Activated T-cell treated with anti-CD3 and anti-CD28 coated beads for 48 hours (primary cell): ENCODE data around the gene PGBD5.

Experiments
- DNase-seq: peaks from one replicate; pipeline ENCODE4 v3.0.0-alpha.2; 2020; ENCODE audit warnings: low read depth

The PGBD5 gene

GRCh38 chr1:230394741-230395140 lies 31.4 kb downstream of the PGBD5 start:
- DNase-seq: no peak

DNA sequence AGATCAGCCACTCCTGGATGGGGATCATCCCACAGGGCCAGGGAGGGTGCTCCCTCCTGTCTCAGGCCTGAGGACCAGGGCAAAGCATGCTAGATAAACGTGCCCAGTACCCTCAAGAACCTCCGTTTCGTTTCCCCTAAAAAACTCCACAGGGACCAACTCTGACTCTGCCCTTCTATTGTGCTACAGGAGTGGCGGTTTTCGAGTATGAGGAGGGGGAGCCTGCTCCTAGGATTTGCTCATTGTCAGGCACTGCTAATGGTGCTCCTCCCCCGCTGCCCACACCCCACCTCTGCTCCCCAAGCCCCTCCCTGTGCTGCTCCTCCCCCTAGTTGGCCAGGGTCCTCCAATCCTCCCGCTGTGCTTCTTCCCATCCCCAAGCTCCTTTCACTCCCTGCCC lies 32.0 kb downstream of the PGBD5 start:
- DNase-seq: no peak

DNA sequence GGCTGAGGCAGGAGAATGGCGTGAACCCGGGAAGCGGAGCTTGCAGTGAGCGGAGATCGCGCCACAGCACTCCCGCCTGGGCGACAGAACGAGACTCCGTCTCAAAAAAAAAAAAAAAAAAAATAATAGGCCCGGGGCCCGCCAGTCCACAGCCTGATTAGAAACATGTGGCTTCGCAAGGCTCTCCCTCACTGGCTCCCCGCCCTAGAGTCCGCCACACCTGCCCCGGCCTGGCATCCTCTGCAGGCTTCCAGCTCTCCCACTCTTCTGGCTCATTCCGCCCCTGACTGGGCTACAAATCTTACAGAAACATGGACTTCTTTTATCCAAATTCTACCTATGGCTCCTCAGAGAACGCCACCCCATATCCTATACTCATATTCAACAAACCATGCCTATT lies 32.4 kb downstream of the PGBD5 start:
- no peak for DNase-seq

- DNase-seq: no peak
These were observed 33.1 kb downstream of the PGBD5 start for GRCh38 chr1:230392920-230393521.

- DNase-seq: no peak
These were observed 33.6 kb downstream of the PGBD5 start for GRCh38 chr1:230392536-230392909.

GRCh38 chr1:230391776-230392535 lies 34.2 kb downstream of the PGBD5 start:
- DNase-seq: no peak

GRCh38 chr1:230390371-230390770 lies 35.8 kb downstream of the PGBD5 start:
- DNase-seq: no peak

GRCh38 chr1:230387876-230388275 lies 38.3 kb downstream of the PGBD5 start:
- no peak for DNase-seq

DNA sequence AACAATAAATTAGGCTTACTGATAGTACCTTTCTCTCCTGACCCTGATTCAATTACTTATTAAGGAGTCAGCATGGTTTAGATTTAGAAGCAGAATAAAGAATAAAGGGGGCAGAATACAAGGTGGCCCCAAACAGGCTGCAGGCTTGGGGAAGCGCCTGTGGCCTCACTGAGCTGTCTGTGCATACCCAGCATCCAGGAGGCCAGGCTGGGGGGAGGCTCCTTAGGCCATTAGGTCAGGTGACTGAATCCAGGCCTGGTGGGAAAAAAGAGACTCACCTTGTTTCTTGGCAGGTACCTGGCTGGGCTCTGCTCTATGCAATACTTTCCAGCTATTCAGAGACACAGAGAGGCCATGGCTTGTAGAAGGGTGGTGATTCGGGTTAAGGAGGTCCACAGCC lies 38.8 kb downstream of the PGBD5 start:
- no peak for DNase-seq

DNA sequence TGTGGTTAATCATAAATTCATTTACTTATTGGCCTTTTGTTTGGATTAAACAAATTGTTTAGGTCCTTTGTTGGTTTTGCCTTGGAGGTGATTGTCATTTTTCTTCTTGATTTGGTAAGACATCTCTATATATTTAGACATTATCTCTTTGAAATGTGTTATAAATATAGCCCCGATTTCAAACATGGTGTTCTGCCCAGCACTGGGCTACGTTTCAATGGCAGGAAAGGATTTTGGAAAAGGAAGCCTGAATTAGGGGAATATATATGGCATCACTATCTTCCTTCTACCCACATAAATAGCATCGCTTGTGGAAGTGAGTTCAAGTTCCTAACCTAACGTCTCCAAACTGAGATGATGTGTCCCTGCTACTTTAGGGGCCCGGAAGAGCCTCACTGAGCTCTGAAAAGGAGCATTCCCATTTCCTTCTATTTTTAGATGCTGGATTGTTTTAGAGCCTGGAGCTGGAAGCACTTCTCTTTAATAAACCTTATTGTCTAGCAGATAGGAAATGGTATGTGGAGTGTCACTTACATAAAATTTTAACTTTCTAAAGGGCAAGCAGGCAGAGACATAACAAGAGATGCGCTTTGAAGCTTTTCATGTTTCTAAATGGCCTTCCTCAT lies 39.4 kb downstream of the PGBD5 start:
- DNase-seq: no peak

- no peak for DNase-seq
These were observed 40.2 kb downstream of the PGBD5 start for GRCh38 chr1:230385930-230386329.

- no peak for DNase-seq
These were observed 41.0 kb downstream of the PGBD5 start for GRCh38 chr1:230385158-230385450.

GRCh38 chr1:230384380-230385157 lies 41.6 kb downstream of the PGBD5 start:
- no peak for DNase-seq

DNA sequence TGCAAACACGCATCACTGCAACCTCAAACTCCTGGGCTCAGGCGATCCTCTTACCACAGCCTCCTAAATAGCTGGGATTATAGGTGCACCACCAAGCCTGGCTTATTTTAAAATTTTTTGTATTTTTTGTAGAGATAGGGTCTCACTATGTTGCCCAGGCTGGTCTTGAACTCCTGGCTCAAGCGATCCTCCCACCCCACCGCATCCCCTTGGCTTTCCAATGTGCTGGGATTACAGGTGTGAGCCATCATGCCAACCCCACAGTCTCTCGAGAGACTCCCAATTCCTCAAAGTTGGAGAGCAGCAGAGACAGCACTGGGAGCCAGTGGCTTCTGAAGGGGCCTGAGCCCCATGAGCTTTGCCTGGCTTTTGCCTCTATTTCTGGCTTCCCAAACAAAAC lies 42.7 kb downstream of the PGBD5 start:
- no peak for DNase-seq

DNA sequence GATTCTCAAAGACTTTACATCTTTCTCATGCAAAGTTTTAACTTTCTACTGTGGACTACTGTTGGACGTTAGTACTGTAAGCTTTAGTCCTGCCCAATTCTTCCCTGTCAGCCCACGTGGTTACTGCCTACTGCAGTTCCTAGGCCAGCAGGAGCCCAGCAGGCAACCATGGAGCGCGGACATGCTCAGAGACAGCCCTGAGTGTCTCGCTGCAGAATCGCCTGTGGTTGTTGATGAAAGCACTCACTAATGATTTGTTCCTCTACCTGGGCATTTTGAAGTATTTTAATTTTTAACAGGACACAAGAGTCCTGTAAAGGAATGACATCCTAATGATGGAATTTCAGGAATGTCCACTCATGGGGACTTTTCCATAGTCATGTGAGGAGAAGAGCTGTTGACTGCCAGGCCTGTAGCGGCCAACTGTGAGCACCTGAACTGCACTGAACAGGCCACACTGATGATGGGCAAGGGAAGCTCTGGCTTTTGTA lies 44.1 kb downstream of the PGBD5 start:
- DNase-seq: no peak

DNA sequence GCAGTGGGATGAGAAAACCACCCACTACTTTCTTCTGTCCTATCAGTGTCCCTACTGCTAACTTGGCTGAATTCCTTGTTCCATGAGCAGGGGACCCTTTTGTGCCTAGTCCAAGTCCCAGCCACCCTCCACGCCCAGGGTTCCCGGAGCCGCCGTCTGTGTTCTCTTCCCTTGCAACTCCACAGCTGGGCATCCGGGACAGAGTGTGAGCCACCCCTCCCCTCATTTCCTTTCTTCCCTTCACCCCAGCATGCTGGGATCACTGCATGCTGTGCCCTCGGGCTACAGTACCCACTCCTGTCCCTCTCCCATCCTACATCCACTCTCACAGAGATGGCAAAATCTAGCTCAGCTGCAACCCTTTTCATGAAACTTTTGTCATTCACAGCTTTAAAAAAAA lies 44.5 kb downstream of the PGBD5 start:
- DNase-seq: no peak

DNA sequence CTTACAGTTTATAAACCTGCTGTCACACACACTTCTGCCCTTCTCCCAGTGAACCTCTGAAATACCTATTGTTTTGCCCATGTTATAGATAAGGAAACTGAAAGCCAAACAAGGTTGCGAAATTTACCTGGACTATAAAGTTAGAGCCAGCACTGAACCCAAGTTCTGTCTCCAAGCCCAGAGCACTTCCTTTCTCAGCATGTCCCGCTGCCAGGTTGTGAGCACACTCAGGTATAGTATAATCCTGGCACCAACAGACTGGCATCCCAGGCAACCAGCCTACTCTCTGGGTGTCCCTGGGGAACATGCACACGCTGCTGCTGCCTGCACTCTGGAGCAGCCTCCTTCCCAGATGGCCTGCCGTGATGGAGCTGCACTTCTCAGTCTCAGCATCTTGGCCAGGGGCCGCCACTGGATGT lies 45.1 kb downstream of the PGBD5 start:
- DNase-seq: no peak

- no peak for DNase-seq
These were observed 46.2 kb downstream of the PGBD5 start for GRCh38 chr1:230379928-230380327.

DNA sequence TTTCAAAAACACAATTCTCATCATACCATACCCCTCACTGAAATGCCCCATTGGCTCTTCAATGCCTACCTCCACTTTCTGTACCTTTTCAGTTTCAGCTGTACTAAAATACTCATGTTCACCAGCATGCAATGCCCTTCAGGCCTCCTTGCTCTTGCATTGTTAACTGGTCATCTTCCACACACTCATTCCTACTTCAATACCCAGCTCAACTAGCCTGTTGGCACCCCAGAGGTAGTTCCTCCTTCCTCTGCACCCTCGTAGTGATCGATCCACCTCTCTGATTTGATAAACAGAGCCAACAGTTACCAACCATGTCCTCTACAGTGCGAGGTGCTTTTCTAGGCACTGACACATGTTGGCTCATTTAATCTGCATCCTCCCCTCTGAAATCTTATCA lies 46.7 kb downstream of the PGBD5 start:
- no peak for DNase-seq

- no peak for DNase-seq
These were observed 48.3 kb downstream of the PGBD5 start for GRCh38 chr1:230377851-230378250.

DNA sequence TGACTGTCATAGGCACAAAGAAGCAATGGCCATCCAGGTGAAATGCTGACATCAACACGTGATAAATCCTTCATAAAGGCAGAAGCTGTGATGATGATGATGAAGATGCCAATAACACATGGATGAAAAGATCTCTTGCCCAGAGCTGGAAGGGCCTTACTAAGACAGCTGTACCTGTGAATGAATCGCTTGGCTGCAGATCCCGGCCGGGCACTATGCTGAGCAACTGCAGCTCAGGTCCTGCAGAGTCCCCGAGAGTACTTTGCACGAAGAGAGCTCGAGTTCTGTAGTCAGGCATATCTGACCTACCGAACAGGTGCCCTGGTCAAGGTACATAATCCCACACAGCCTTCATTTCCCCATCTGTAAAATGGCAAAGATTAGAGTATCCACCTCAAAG lies 48.8 kb downstream of the PGBD5 start:
- DNase-seq: no peak

- no peak for DNase-seq
These were observed 49.8 kb downstream of the PGBD5 start for GRCh38 chr1:230376296-230376695.

DNA sequence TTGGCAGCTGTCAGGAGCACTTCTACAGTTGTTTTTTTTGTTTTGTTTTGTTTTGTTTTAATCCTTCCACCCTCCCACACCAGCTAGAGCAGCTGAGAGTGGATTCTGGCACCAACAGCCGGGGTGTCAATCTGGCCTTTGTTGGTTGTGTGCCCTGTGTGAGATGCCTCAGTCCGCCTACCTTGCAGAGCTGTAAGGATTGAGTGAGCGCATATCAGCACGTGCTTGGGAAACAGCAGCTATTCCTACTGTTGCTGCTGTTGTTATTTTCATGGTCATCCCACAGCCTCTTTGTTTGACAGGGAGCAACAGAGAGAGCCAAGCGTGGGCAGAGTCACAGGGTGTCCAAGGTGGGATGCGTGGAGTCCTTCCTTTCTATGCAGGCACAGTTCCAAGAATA lies 50.4 kb downstream of the PGBD5 start:
- DNase-seq: no peak
